Body of pancreas (tissue), 4 donors: Measurements from ENCODE around the gene P3H2.

ENCODE experiments used
- CTCF ChIP-seq, 7 experiments: fragments of 450-650 bp in 4 of 7; fragments of 200-600 bp in 3 of 7; sonication (generic) in 3 of 7; IDR thresholded peaks; one replicate each; pipeline ENCODE4 v1.5.1; 2016 to 2019; ENCODE audit warnings: antibody characterized with exemption in 7 of 7
- POLR2A ChIP-seq, 3 donors: fragments of 450-650 bp; IDR thresholded peaks; one replicate each; pipeline ENCODE4 v1.6.1; 2016; ENCODE audit warnings: antibody characterized with exemption in 3 of 3, mild to moderate bottlenecking in 2 of 3

GRCh38 chr3:189978753-189979152 is 141.9 kb downstream of the P3H2 start:
- TF ChIP-seq POLR2A (IDR thresholded peaks at IDR 0.05) (no peak), CTCF (IDR thresholded peaks at IDR 0.05) (no peak)
